GM06990 (cell line): Measurements from ENCODE around the gene TRIP4.

ENCODE experiments used
- DNase-seq: peaks from one replicate; pipeline ENCODE4 v3.0.0-alpha.2; 2011; ENCODE audit not compliant: insufficient read length; ENCODE audit errors: extremely low read depth
- H3K27me3 ChIP-seq: replicated peaks from 2 replicates; pipeline ENCODE4 v1.6.0; 2011; ENCODE audit warnings: low read length; ENCODE audit not compliant: control insufficient read depth, insufficient read depth
- H3K36me3 ChIP-seq: 2 replicates; pipeline ENCODE4 v1.5.1; 2011; ENCODE audit warnings: low read length; ENCODE audit not compliant: control insufficient read depth, insufficient read depth
- H3K4me3 ChIP-seq: replicated peaks from 2 replicates; pipeline ENCODE4 v1.5.1; 2011; ENCODE audit warnings: low read depth, mild to moderate bottlenecking, control low read depth, low read length
- TF ChIP-seq, protein P1 (sequence below): IDR thresholded peaks from 2 replicates; pipeline ENCODE4 v1.5.1; 2011; ENCODE audit warnings: low read length, control low read depth, mild to moderate bottlenecking, inconsistent platforms; ENCODE audit not compliant: insufficient read depth, poor library complexity, severe bottlenecking

TRIP4 gene

DNA sequence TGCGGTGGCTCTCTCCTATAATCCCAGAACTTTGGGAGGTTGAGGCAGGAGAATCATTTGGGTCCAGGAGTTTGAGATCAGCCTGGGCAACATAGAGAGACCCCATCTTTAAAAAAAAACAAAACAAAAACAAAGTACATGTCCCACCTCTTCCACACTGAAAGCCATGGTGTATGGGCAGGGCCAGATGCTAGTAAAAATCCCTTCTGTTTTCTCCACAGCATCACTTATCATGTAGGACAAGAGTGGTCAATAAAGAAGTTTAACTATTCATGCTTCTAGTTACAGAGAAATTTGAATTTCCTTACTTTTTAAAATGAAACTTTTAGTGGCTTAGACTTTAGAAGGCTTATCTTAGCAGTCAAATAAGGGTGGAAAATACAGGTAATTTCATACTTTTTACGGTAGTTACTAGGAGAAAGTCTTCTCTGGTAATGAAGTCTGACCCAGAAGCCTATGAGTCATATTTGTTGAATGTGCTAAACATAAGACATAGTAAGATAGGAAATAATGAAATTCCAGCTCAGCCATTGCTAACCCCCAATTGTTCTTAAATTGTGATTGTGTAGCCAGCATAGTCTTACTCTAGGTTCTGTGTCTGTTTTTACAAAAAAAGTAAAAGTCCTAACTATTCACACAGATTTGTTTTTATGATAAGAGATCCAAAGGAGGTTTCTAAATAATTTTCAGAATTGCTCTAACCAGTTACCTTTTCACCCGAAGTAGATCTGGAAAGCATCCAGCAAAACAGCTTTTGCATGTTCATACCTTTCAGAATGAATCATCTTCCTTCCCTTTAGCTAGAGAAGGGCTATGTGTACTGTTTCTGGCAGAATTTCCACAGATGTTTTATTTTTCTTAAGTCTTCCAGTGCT, 56.3 kb downstream of the TRIP4 start:
- Histone ChIP-seq H3K36me3 (peaks cover 3% of the 10 kb centered on the region), H3K27me3 (no peaks in the 10 kb centered on the region), H3K4me3 (no peak overlapping the region; the same call in none of the 2 replicates)
- TF ChIP-seq, protein P1, sequence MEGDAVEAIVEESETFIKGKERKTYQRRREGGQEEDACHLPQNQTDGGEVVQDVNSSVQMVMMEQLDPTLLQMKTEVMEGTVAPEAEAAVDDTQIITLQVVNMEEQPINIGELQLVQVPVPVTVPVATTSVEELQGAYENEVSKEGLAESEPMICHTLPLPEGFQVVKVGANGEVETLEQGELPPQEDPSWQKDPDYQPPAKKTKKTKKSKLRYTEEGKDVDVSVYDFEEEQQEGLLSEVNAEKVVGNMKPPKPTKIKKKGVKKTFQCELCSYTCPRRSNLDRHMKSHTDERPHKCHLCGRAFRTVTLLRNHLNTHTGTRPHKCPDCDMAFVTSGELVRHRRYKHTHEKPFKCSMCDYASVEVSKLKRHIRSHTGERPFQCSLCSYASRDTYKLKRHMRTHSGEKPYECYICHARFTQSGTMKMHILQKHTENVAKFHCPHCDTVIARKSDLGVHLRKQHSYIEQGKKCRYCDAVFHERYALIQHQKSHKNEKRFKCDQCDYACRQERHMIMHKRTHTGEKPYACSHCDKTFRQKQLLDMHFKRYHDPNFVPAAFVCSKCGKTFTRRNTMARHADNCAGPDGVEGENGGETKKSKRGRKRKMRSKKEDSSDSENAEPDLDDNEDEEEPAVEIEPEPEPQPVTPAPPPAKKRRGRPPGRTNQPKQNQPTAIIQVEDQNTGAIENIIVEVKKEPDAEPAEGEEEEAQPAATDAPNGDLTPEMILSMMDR = no peak
- DNase-seq = peak; percentile 59

DNA sequence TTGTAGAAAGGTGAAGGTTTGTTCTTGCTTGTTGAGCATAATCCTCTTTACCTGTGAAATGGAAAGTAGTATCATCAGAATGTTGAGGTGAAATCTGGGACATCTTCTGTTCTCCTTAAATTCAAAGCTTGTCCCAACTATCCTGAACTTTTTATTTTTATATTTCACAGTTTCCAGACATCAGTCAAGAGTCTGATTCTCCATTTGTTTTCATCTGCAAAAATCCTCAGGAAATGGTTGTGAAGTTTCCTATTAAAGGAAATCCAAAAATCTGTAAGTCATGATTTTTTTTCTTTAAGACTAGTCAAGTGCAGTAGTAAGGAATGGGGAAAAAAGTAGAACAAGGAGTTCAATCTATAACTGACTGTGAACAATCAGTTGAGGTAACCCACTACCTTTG, 57.2 kb downstream of the TRIP4 start:
- TF ChIP-seq, protein P1 = no peak
- Histone ChIP-seq H3K4me3 (no peak overlapping the region), H3K27me3 (no peaks in the 10 kb centered on the region), H3K36me3 (peaks cover 3% of the 10 kb centered on the region)
- no peak for DNase-seq

DNA sequence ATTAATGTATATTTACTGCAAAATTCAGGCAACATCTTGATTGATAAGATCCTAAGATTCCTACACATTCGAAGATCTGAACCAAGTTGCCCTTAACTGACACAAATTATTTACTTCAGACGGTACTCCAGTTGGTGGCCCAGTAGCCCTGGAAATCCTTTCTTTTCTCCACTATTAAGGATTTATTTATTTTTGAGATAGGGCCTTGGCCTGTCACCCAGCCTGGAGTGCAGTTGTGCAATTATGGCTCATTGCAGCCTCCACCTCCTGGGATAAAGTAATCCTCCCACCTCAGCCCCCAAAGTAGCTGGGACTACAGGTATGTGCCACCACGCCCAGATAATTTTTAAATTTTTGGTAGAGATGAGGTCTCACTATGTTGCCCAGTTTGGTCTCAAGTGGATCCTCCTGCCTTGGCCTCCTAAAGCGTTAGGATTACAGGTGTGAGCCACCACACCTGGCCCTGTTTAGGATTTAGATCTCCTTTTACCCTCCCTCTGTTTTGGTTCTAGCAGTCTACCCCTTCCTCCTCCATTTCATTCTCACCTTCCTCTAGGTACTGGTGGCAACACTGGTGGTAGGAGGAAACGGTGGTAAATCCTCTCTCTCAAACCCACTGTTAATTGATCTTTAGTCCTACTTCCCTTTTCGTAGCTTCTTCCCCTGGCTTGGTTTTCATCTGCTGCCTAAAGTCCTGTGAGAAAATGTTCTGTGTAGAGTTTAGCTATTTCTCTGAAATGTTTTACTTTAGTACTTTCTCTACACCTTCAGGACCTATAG, 60.1 kb downstream of the TRIP4 start:
- Histone ChIP-seq H3K36me3 (peaks cover 3% of the 10 kb centered on the region), H3K27me3 (no peaks in the 10 kb centered on the region), H3K4me3 (no peak overlapping the region)
- TF ChIP-seq, protein P1 = no peak
- peak; percentile 36 for DNase-seq

DNA sequence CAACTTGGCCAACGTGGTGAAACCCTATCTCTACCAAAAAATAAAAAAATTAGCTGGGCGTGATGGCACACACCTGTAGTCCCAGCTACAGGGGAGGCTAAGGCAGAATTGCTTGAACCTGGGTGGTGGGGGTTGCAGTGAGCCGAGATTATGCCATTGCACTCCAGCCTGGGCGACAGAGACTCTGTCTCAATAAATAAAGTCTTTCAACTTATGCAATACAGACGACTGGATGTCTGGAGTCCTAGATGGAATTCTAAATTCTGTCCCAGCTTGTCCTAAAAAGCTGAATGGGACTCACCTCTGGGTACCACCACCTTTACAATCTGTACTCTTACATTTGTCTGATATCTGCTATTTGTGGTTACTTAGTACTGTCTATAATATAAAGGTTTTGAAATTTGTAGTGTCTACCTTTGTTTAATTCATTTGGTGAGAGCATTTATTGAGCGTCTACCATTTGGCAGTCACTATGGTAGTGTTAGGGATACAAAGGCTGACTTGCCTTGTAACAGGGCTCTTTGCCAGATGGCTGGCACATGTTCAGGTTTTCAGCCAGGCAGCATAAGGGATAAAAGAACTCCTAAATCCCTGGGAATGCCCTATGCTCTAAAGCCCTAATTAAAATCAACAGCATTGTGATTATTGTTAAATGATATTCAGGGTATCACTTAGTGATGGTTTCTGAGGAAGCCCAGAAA, 65.5 kb downstream of the TRIP4 start:
- no peak for DNase-seq
- no peaks in the 10 kb centered on the region; the same call in 1 of the 2 replicates for H3K36me3 ChIP-seq
- no peak overlapping the region for H3K4me3 ChIP-seq
- TF ChIP-seq, protein P1 = no peak
- no peaks in the 10 kb centered on the region for H3K27me3 ChIP-seq

DNA sequence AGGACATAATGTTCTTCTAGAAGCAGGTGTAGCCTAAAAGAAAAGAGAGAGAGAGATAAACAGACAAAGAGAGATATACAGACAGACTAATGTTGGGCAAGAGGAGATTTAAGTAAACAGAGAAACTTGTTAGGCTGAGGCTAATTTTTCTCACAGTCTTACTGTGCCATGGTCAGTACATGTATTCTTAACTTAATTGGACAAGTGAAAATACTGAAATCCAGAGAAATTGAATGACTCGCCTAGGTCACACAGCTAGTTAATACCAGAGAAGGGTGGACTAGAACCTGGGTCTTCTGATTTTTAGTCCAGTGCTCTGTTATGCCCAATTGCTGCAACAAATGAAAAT, 66.0 kb downstream of the TRIP4 start:
- Histone ChIP-seq H3K36me3 (no peaks in the 10 kb centered on the region; the same call in 1 of the 2 replicates), H3K27me3 (no peaks in the 10 kb centered on the region), H3K4me3 (no peak overlapping the region)
- TF ChIP-seq, protein P1 = no peak
- DNase-seq = no peak
